HepG2 (cell line): Measurements from ENCODE around the gene RECK. TPM values are rescaled to one million over a fixed set of nuclear protein-coding genes. Genes with fewer than 3 reads are reported as not detected.

Source experiments
- ATAC-seq: fragments of 200-7000 bp; cut with Tn5 transposase; 3 replicates; pipeline ENCODE4 v1.9.1; 2020; ENCODE audit warnings: mild to moderate bottlenecking, moderate library complexity
- BruUV-seq: library from RNA; stranded (reverse); fragments of 400-500 nt; replicated peaks from 2 replicates; lab custom pipeline; 2021; lab: Mats Ljungman, UMichigan
- CTCF ChIA-PET: fragments of 300-600 bp; formaldehyde crosslinking; extraction: SDS; loops from one replicate; lab custom pipeline; 2021; ENCODE audit warnings: low total read pairs, inconsistent platforms, low intra/inter-chr PET ratio; lab: Yijun Ruan, JAX
- POLR2A ChIA-PET: fragments of 350-600 bp; sonication (Branson Sonifier 250); formaldehyde crosslinking; loops from one replicate; lab custom pipeline; 2020; ENCODE audit warnings: antibody characterized with exemption, inconsistent platforms; lab: Yijun Ruan, JAX
- DNase-seq: peaks from one replicate; pipeline ENCODE4 v3.0.0-alpha.2; 2015; ENCODE audit warnings: low spot score
- FAIRE-seq: peaks from 3 replicates; lab custom pipeline; 2011; peaks lifted over from hg19 to GRCh38; lab: Jason Lieb, UNC
- H2AFZ ChIP-seq: one replicate; pipeline ENCODE4 v1.6.1; 2011; ENCODE audit warnings: low read length, inconsistent platforms
- H3K27ac ChIP-seq: fragments of 300-600 bp; 3 replicates; pipeline ENCODE4 v1.8.0; 2011; ENCODE audit warnings: mixed run types, mild to moderate bottlenecking, mixed read lengths, low read length, inconsistent platforms; ENCODE audit not compliant: insufficient read depth; ENCODE audit errors: extremely low read length
- H3K27me3 ChIP-seq, 2 experiments: fragments of 200-600 bp in 1 of 2; 2 replicates in 1 of 2; 3 replicates in 1 of 2; pipeline versions ENCODE4 v1.6.0 to v1.8.0; 2011; ENCODE audit warnings: low read length in 2 of 2, mild to moderate bottlenecking in 2 of 2, moderate library complexity in 2 of 2, inconsistent platforms in 1 of 2; ENCODE audit not compliant: insufficient read depth in 2 of 2, control insufficient read depth in 1 of 2
- H3K36me3 ChIP-seq, 2 experiments: fragments of 200-600 bp in 1 of 2; replicated peaks in 1 of 2; 2 replicates in 1 of 2; 3 replicates in 1 of 2; pipeline versions ENCODE4 v1.5.1 to v1.8.0; 2011; ENCODE audit warnings: low read length in 2 of 2, inconsistent platforms in 1 of 2; ENCODE audit not compliant: insufficient read depth in 2 of 2, control insufficient read depth in 1 of 2
- H3K4me1 ChIP-seq: 2 replicates; pipeline ENCODE4 v1.5.1; 2012; ENCODE audit warnings: low read length, inconsistent platforms; ENCODE audit not compliant: insufficient read depth
- H3K4me2 ChIP-seq: 2 replicates; pipeline ENCODE4 v1.6.0; 2011; ENCODE audit warnings: low read depth, low read length, inconsistent platforms
- H3K4me3 ChIP-seq, 3 experiments: fragments of 200-600 bp in 1 of 3; sonication (generic), shearing (Covaris generic) in 1 of 3; replicated peaks in 1 of 3; 2 replicates each; pipeline ENCODE4 v1.5.1; 2011 to 2016; ENCODE audit warnings: low read length in 3 of 3, inconsistent platforms in 2 of 3, low read depth in 2 of 3, mild to moderate bottlenecking in 2 of 3, control low read depth in 1 of 3, mixed read lengths in 1 of 3; ENCODE audit not compliant: insufficient read depth in 1 of 3
- H3K79me2 ChIP-seq: one replicate; pipeline ENCODE4 v1.6.1; 2011; ENCODE audit warnings: low read length, inconsistent platforms; ENCODE audit not compliant: insufficient read depth
- H3K9ac ChIP-seq: 2 replicates; pipeline ENCODE4 v1.6.0; 2011; ENCODE audit warnings: mild to moderate bottlenecking, low read depth, low read length, inconsistent platforms; ENCODE audit not compliant: insufficient read depth
- H3K9me3 ChIP-seq: 2 replicates; pipeline ENCODE4 v1.5.1; 2012; ENCODE audit warnings: mild to moderate bottlenecking, low read length
- H4K20me1 ChIP-seq: 2 replicates; pipeline ENCODE4 v1.6.0; 2011; ENCODE audit warnings: inconsistent platforms, mild to moderate bottlenecking, low read length, moderate library complexity; ENCODE audit not compliant: insufficient read depth
- ATF4 ChIP-seq, 2 experiments: fragments of 450-650 bp in 1 of 2; sonication (generic) in 1 of 2; formaldehyde crosslinking; IDR thresholded peaks; 2 replicates each; pipeline versions ENCODE4 v1.5.0 to v1.8.0; 2020 to 2022; ENCODE audit warnings: mild to moderate bottlenecking in 1 of 2, missing genetic modification reagents in 1 of 2
- CEBPB ChIP-seq: IDR thresholded peaks from 2 replicates; pipeline ENCODE4 v1.6.1; 2011; ENCODE audit warnings: low read depth, low read length, improper control_type of control experiment, borderline replicate concordance
- ELF3 ChIP-seq: IDR thresholded peaks from 2 replicates; pipeline ENCODE4 v1.6.1; 2016; ENCODE audit warnings: missing genetic modification reagents, missing compliant biosample characterization
- ISL2 ChIP-seq: sonication (generic); formaldehyde crosslinking; IDR thresholded peaks from 2 replicates; pipeline ENCODE4 v1.5.0; 2020; ENCODE audit warnings: missing genetic modification reagents
- KLF16 ChIP-seq, 2 experiments: sonication (generic) in 1 of 2; formaldehyde crosslinking in 1 of 2; IDR thresholded peaks; 2 replicates each; pipeline versions ENCODE4 v1.6.1 to v1.8.0; 2016 to 2023; ENCODE audit warnings: missing genetic modification reagents in 2 of 2, missing compliant biosample characterization in 1 of 2
- PRPF4 ChIP-seq: fragments of 200-400 bp; formaldehyde crosslinking; IDR thresholded peaks from 2 replicates; pipeline ENCODE4 v1.6.1; 2016; ENCODE audit warnings: low read length, low read depth; ENCODE audit not compliant: poor library complexity, severe bottlenecking
- SALL1 ChIP-seq: sonication (generic); formaldehyde crosslinking; IDR thresholded peaks from 2 replicates; pipeline ENCODE4 v1.8.0; 2022; ENCODE audit warnings: mild to moderate bottlenecking, missing genetic modification reagents
- SIX1 ChIP-seq: sonication (generic); formaldehyde crosslinking; IDR thresholded peaks from 2 replicates; pipeline ENCODE4 v1.4.0; 2020; ENCODE audit warnings: missing genetic modification reagents, borderline replicate concordance
- SMAD3 ChIP-seq: sonication (generic); formaldehyde crosslinking; IDR thresholded peaks from 2 replicates; pipeline ENCODE4 v1.4.0; 2020; ENCODE audit warnings: missing genetic modification reagents
- ZFP36L2 ChIP-seq: sonication (generic); formaldehyde crosslinking; IDR thresholded peaks from 2 replicates; pipeline ENCODE4 v1.4.0; 2020; ENCODE audit warnings: missing genetic modification reagents
- ZNF180 ChIP-seq: sonication (generic); formaldehyde crosslinking; IDR thresholded peaks from 2 replicates; pipeline ENCODE4 v1.4.0; 2020; ENCODE audit warnings: low read depth, missing genetic modification reagents, borderline replicate concordance
- ZNF564 ChIP-seq: sonication (generic); formaldehyde crosslinking; IDR thresholded peaks from 2 replicates; pipeline ENCODE4 v1.8.1; 2023; ENCODE audit warnings: mild to moderate bottlenecking, missing genetic modification reagents
- ZNF629 ChIP-seq: sonication (generic); formaldehyde crosslinking; conservative IDR thresholded peaks from 2 replicates; pipeline ENCODE4 v1.5.0; 2020; ENCODE audit warnings: missing genetic modification reagents
- WGBS: methylation state at CpG from one replicate; pipeline ENCODE4 v1.1.6; 2017; ENCODE audit warnings: low lambda C conversion rate; 5-methylcytosine and 5-hydroxymethylcytosine counted together
- in situ Hi-C: cut with HindIII; loops from 2 replicates; pipeline ENCODE4 v1.10.0; 2017; ENCODE audit warnings: low pct_unique_long_range_greater_than_20kb; ENCODE audit not compliant: extremely low pct_ligation_motif_present
- intact Hi-C: fragments of 100-400 bp; cut with micrococcal nuclease; formaldehyde crosslinking; loops from one replicate; pipeline ENCODE4 v1.10.0; 2022; ENCODE audit not compliant: unreplicated experiment
- polyA plus RNA-seq, 8 experiments: library from polyadenylated mRNA; depleted of rRNA in 3 of 8; stranded (reverse) in 7 of 8; unstranded in 1 of 8; fragments of >200 nt; fragmentation: Illumina TruSeq in 4 of 8; extraction: Trizol in 4 of 8; gene quantifications; 2 replicates each; pipeline versions ENCODE4 v1.2.1 to v1.2.3, GENCODE V29; 2011 to 2016; ENCODE audit warnings: low read depth in 4 of 8, missing spikeins in 1 of 8, mixed read lengths in 1 of 8; ENCODE audit not compliant: insufficient read depth in 1 of 8
- total RNA-seq, 5 experiments: library from RNA; depleted of rRNA; stranded (reverse); fragments of >200 nt; fragmentation: Illumina TruSeq; extraction: Trizol; gene quantifications; 2 replicates each; pipeline ENCODE4 v1.2.3, GENCODE V29; 2016; ENCODE audit warnings: low read depth in 1 of 5

RECK gene
- total and polyA plus RNA-seq, 2 of the 13 experiments (the other 11 are each of a cell fraction or from before 2014, with no cell fraction given): 3.1 to 4.8 TPM

GRCh38 chr9:36144309-36145232 is 107.9 kb downstream of the RECK start:
- in situ Hi-C loops: no loop called here

GRCh38 chr9:36145970-36146369 is 109.3 kb downstream of the RECK start:
- H3K27ac ChIP-seq: no peak overlapping the region
- peaks cover 3 to 8% of the 10 kb centered on the region in 2 experiments; a peak in 3 of 5 replicates for H3K27me3 ChIP-seq
- no peaks in the 10 kb centered on the region for H3K36me3 ChIP-seq
- DNase-seq (no peak), FAIRE-seq (no peak), ATAC-seq (no peak)
- peaks cover 33% of the 10 kb centered on the region for H3K4me1 ChIP-seq
- no peaks in the 10 kb centered on the region for H4K20me1 ChIP-seq
- peaks cover 11% of the 10 kb centered on the region; the same call in 1 of the 2 replicates for H3K9me3 ChIP-seq
- no peak overlapping the region for H3K9ac ChIP-seq
- no peak overlapping the region for H2AFZ ChIP-seq
- POLR2A ChIA-PET: no interaction called here
- peak; percentile 98 for TF ChIP-seq ZNF564 (CRISPR knock-in tag)
- TF ChIP-seq SMAD3 (CRISPR knock-in tag): no peak
- TF ChIP-seq KLF16 (CRISPR knock-in tag; IDR thresholded peaks at IDR 0.05): no peak
- no peak for TF ChIP-seq ZNF629
- no peak for TF ChIP-seq ATF4 (CRISPR knock-in tag; IDR thresholded peaks at IDR 0.05)
- intact Hi-C loops: no loop called here
- no peak overlapping the region for H3K4me3 ChIP-seq
- CTCF ChIA-PET: no interaction called here
- no peak overlapping the region for H3K4me2 ChIP-seq
- in situ Hi-C loops: no loop called here
- BruUV-seq: no TSS peak
- WGBS: 33% methylated on average over 4 of the region's 4 CpGs
- H3K79me2 ChIP-seq: no peaks in the 10 kb centered on the region

More at GRCh38 chr9:36144309-36145232, 107.9 kb downstream of the RECK start:
- FAIRE-seq (no peak), ATAC-seq (no peak), DNase-seq (peak; percentile 20)
- Histone ChIP-seq H3K79me2 (no peaks in the 10 kb centered on the region), H3K4me3 (no peak overlapping the region), H2AFZ (no peak overlapping the region), H3K4me1 (peaks cover 24% of the 10 kb centered on the region), H3K36me3 (no peaks in the 10 kb centered on the region), H4K20me1 (no peaks in the 10 kb centered on the region), H3K27ac (no peak overlapping the region), H3K4me2 (no peak overlapping the region; the same call in 1 of the 2 replicates), H3K9ac (no peak overlapping the region), H3K9me3 (peaks cover 11% of the 10 kb centered on the region; the same call in 1 of the 2 replicates), H3K27me3 (peaks cover 3 to 13% of the 10 kb centered on the region in 2 experiments; a peak in 4 of 5 replicates)
- POLR2A ChIA-PET: no interaction called here
- CTCF ChIA-PET: no interaction called here
- TF ChIP-seq CEBPB (peak; percentile 18; the same call in 1 of the 2 replicates), PRPF4 (no peak), ZFP36L2 (CRISPR knock-in tag) (no peak), ISL2 (no peak), SALL1 (CRISPR knock-in tag) (no peak), SIX1 (CRISPR knock-in tag) (peak; percentile 46; the same call in 1 of the 2 replicates), ZNF180 (CRISPR knock-in tag) (no peak), ELF3 (CRISPR knock-in tag) (no peak)
- intact Hi-C loops: no loop called here
- WGBS: 37% methylated on average over 12 of the region's 12 CpGs
- no TSS peak for BruUV-seq
